H1 (cell line): ENCODE data around the gene ANKLE1.

ENCODE experiments used
- POLR2AphosphoS5 ChIP-seq: IDR thresholded peaks from 2 replicates; pipeline ENCODE4 v1.6.1; 2011; ENCODE audit warnings: low read depth, low read length
- TF ChIP-seq, protein P1 (sequence below), 3 experiments: IDR thresholded peaks; 1 replicate in 2 of 3; 2 replicates in 1 of 3; pipeline versions ENCODE4 v1.5.1 to v1.6.1; 2011; ENCODE audit warnings: low read length in 3 of 3, mild to moderate bottlenecking in 3 of 3, inconsistent platforms in 2 of 3, low read depth in 1 of 3, moderate library complexity in 1 of 3; ENCODE audit not compliant: insufficient read depth in 1 of 3; ENCODE audit errors: control extremely low read depth in 1 of 3
- TF ChIP-seq, protein P2 (sequence below): IDR thresholded peaks from 2 replicates; pipeline ENCODE4 v1.6.1; 2012; ENCODE audit warnings: inconsistent platforms

DNA sequence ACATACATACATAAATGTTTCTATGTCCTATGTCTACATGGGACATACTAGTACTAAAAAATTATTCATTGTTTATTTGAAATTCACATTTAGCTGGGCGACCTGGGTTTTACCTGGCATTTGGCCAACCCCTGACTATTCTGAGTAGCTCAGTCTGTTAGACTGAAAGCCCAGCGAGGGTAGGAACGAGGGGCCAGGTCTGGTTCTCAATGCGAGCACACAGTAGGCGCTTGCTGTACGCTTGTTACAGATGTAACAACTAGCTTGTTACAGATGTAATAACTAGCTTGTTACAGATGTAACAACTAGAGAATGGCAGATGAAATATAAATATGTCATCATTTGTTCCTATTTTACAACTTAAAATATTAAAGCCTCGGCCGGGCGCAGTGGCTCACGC lies 53.9 kb downstream of the ANKLE1 start:
- TF ChIP-seq, protein P1, sequence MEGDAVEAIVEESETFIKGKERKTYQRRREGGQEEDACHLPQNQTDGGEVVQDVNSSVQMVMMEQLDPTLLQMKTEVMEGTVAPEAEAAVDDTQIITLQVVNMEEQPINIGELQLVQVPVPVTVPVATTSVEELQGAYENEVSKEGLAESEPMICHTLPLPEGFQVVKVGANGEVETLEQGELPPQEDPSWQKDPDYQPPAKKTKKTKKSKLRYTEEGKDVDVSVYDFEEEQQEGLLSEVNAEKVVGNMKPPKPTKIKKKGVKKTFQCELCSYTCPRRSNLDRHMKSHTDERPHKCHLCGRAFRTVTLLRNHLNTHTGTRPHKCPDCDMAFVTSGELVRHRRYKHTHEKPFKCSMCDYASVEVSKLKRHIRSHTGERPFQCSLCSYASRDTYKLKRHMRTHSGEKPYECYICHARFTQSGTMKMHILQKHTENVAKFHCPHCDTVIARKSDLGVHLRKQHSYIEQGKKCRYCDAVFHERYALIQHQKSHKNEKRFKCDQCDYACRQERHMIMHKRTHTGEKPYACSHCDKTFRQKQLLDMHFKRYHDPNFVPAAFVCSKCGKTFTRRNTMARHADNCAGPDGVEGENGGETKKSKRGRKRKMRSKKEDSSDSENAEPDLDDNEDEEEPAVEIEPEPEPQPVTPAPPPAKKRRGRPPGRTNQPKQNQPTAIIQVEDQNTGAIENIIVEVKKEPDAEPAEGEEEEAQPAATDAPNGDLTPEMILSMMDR (IDR thresholded peaks at IDR 0.05; ENCODE audit: control extremely low read depth in 1 of 3, insufficient read depth in 1 of 3, low read depth in 1 of 3, low read length in 3 of 3): no peak
- no peak for TF ChIP-seq POLR2AphosphoS5
- TF ChIP-seq, protein P2, sequence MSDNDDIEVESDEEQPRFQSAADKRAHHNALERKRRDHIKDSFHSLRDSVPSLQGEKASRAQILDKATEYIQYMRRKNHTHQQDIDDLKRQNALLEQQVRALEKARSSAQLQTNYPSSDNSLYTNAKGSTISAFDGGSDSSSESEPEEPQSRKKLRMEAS: no peak
